Stimulated activated CD4-positive, alpha-beta T cell treated with anti-CD3 and anti-CD28 coated beads, TNF-alpha, amount 100 ng/mL, for 48 hours (primary cell): ENCODE measurements around the gene OST4.

Source experiments
- DNase-seq, 3 donors: peaks; one replicate each; pipeline ENCODE4 v3.0.0-alpha.2; 2020; ENCODE audit warnings: low read depth in 3 of 3

The OST4 gene

GRCh38 chr2:27025861-27026851 lies 45.3 kb downstream of the OST4 start:
- DNase-seq, result no peak

- DNase-seq, result no peak
Observed at GRCh38 chr2:27025281-27025800, 46.1 kb downstream of the OST4 start.

GRCh38 chr2:27024812-27025211 lies 46.6 kb downstream of the OST4 start:
- no peak for DNase-seq

- no peak for DNase-seq
Observed at GRCh38 chr2:27024188-27024587, 47.3 kb downstream of the OST4 start.

- no peak for DNase-seq
Observed at GRCh38 chr2:27023740-27024139, 47.7 kb downstream of the OST4 start.

- DNase-seq, result no peak
Observed at GRCh38 chr2:27021253-27022049, 50.0 kb downstream of the OST4 start.
